Measurements from ENCODE around the gene DOCK10.

DOCK10 gene

DNA sequence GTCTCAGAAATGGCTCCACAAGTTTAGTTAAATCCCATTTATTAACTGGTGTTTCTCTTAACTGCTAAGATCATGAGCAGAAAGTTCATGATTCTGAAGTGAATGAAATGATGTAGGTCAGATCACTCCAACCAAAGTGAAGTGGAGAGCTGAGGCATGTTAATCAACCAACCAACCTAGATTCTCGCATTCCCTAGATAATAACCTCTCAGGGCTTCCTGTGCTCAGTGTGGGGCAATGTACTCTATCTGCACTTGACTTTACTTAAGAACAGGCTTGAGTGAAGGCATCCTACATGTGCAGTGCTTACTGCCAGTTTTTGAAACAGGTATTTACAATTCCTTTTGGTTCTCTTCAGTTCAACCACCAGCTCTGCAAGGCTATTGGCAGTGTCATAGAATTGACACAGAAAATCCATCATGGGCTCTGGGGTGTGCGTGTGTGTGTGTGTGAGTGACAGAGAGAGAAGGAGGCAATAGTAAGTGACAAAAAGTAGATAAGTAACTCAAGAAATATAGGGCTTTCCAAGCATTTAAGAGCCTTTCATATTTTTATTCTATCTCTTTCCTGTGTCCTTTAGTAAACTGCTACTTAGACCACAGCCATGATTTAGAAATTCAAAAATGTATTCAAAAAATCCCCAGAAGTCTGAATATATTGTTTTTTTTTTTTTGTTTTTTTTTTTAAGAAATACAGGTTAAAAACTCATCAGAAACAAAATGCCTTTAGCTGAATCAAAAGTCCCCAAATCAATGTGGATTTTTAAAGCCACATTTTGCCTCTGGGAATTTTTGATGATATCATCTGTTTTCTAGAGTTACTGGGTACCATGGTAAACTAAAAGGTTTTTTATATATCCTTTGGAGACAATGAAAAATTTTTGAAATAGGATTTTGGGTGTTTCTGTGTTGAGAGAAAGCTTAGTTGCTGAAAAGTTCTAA is 28.6 kb downstream of the DOCK10 start:
- Mint-ChIP-seq H3K4me3 (peak overlapping the region; percentile 3 to 22), H3K4me1 (peaks cover 36 to 67% of the 10 kb centered on the region in 2 donors), H3K36me3 (peaks cover 20 to 54% of the 10 kb centered on the region in 2 donors), H3K9me3 (no peaks in the 10 kb centered on the region), H3K27ac (peak overlapping the region; percentile 79), H3K27me3 (no peaks in the 10 kb centered on the region)
- ATAC-seq (replicated peaks) (peak; percentile 44 to 45), DNase-seq (no peak)

GRCh38 chr2:225011585-225011984 is 30.7 kb downstream of the DOCK10 start:
- Mint-ChIP-seq H3K27ac (peak overlapping the region; percentile 90), H3K4me3 (peak overlapping the region; percentile 31 to 47), H3K27me3 (no peaks in the 10 kb centered on the region), H3K9me3 (no peaks in the 10 kb centered on the region), H3K36me3 (peaks cover 27 to 57% of the 10 kb centered on the region in 2 donors), H3K4me1 (peaks cover 44 to 74% of the 10 kb centered on the region in 2 donors)
- ATAC-seq (replicated peaks), result no peak
- DNase-seq, result no peak

DNA sequence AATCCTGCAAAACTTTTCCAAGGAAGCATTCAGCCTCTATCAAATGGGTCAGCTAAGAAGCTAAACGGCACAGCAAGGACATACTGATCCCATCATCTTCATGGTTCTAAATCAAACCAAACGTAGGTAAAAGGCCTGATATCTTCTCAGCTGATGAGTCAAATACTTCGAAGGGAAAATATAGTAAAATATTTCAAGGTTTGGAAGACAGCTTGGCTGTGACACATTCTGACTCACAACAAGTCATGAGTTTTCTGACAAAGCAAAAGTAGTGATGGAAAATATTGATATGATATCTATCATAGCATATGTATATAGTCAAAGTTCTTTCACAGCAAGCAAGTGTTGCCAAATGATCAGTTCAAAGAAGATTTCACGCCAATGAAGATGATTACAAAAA is 31.5 kb downstream of the DOCK10 start:
- peak overlapping the region; percentile 90 for H3K27ac Mint-ChIP-seq
- no peaks in the 10 kb centered on the region for H3K27me3 Mint-ChIP-seq
- H3K36me3 Mint-ChIP-seq, result peaks cover 34 to 63% of the 10 kb centered on the region in 2 donors
- H3K9me3 Mint-ChIP-seq, result peaks cover 0 to 2% of the 10 kb centered on the region in 2 donors
- DNase-seq (no peak), ATAC-seq (replicated peaks) (peak in 1 of 2 donors; percentile 35)
- H3K4me3 Mint-ChIP-seq, result peak overlapping the region; percentile 46 to 47
- H3K4me1 Mint-ChIP-seq, result peaks cover 50 to 81% of the 10 kb centered on the region in 2 donors

- Mint-ChIP-seq H3K36me3 (peaks cover 38 to 60% of the 10 kb centered on the region in 2 donors), H3K9me3 (peaks cover 0 to 3% of the 10 kb centered on the region in 2 donors), H3K4me3 (peak overlapping the region; percentile 59 to 67), H3K4me1 (peaks cover 53 to 82% of the 10 kb centered on the region in 2 donors), H3K27ac (peak overlapping the region; percentile 90), H3K27me3 (no peaks in the 10 kb centered on the region)
- DNase-seq (no peak), ATAC-seq (replicated peaks) (no peak)
These were observed 32.5 kb downstream of the DOCK10 start for GRCh38 chr2:225009768-225010167.

- Mint-ChIP-seq H3K9me3 (peaks cover 0 to 3% of the 10 kb centered on the region in 2 donors), H3K27ac (peak overlapping the region; percentile 98), H3K36me3 (peaks cover 41 to 64% of the 10 kb centered on the region in 2 donors), H3K27me3 (no peaks in the 10 kb centered on the region), H3K4me3 (peak overlapping the region; percentile 70 to 71), H3K4me1 (peaks cover 55 to 88% of the 10 kb centered on the region in 2 donors)
- DNase-seq, result no peak
- ATAC-seq (replicated peaks), result peak; percentile 45 to 57
These were observed 33.3 kb downstream of the DOCK10 start for GRCh38 chr2:225008935-225009334.

GRCh38 chr2:225008179-225008856 is 34.0 kb downstream of the DOCK10 start:
- peaks cover 46 to 63% of the 10 kb centered on the region in 2 donors for H3K36me3 Mint-ChIP-seq
- peak; percentile 86 to 90 for ATAC-seq (replicated peaks)
- peak; percentile 15 for DNase-seq
- no peaks in the 10 kb centered on the region for H3K27me3 Mint-ChIP-seq
- peaks cover 0 to 3% of the 10 kb centered on the region in 2 donors for H3K9me3 Mint-ChIP-seq
- peak overlapping the region; percentile 98 for H3K27ac Mint-ChIP-seq
- peak overlapping the region; percentile 70 to 71 for H3K4me3 Mint-ChIP-seq
- peaks cover 55 to 88% of the 10 kb centered on the region in 2 donors for H3K4me1 Mint-ChIP-seq

- Mint-ChIP-seq H3K9me3 (peaks cover 0 to 3% of the 10 kb centered on the region in 2 donors), H3K27me3 (no peaks in the 10 kb centered on the region), H3K4me1 (peaks cover 63 to 97% of the 10 kb centered on the region in 2 donors), H3K4me3 (peak overlapping the region; percentile 5 to 49), H3K36me3 (peaks cover 55 to 68% of the 10 kb centered on the region in 2 donors), H3K27ac (peak overlapping the region; percentile 98)
- no peak for DNase-seq
- no peak for ATAC-seq (replicated peaks)
These were observed 35.5 kb downstream of the DOCK10 start for GRCh38 chr2:225006730-225007129.

DNA sequence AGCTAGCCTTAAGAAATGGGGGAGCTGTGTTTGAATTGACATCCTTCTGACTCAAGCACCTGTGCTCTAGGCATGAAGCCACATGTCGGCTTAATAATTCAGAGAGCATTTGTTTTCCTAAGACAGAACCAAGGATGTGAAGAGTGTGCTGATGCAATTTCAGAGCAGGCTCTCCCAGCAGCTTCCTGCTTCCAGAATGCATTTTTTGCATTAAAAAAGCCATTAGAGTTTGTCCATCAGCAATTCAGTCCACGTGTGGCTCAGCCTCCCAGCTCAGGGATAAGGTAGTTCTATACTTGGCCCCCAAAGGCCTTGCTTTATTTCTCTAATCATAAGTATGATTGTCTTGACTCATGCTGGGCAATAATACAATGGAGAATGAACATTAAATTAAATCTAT is 37.7 kb downstream of the DOCK10 start:
- Mint-ChIP-seq H3K9me3 (peaks cover 0 to 3% of the 10 kb centered on the region in 2 donors), H3K36me3 (peaks cover 50 to 67% of the 10 kb centered on the region in 2 donors), H3K27me3 (no peaks in the 10 kb centered on the region), H3K4me3 (no peak overlapping the region), H3K27ac (peak overlapping the region; percentile 91), H3K4me1 (peaks cover 54 to 91% of the 10 kb centered on the region in 2 donors)
- DNase-seq, result no peak
- no peak for ATAC-seq (replicated peaks)

DNA sequence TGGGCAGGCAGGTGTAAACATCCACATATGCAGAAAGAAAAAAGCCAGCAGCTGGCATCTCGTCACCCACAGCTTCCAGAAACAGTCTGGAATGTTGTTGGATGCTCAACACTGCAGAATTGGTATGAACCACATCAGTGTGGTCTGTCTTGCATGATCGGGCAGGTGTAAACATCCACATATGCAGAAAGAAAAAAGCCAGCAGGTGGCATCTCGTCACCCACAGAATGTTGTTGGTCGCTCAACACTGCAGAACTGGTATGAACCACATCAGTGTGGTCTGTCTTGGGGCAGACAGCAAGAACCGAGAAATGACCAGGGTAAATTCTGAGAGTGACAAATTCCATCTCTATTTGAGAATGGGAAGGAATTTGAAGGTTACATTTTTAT is 39.6 kb downstream of the DOCK10 start:
- Mint-ChIP-seq H3K36me3 (peaks cover 52 to 74% of the 10 kb centered on the region in 2 donors), H3K9me3 (peaks cover 0 to 3% of the 10 kb centered on the region in 2 donors), H3K27me3 (no peaks in the 10 kb centered on the region), H3K4me3 (peak overlapping the region; percentile 17 to 41), H3K4me1 (peaks cover 48 to 85% of the 10 kb centered on the region in 2 donors), H3K27ac (peak overlapping the region; percentile 88)
- ATAC-seq (replicated peaks) (peak; percentile 97), DNase-seq (peak; percentile 65)

GRCh38 chr2:225002039-225002655 is 40.1 kb downstream of the DOCK10 start:
- peak; percentile 51 to 63 for ATAC-seq (replicated peaks)
- Mint-ChIP-seq H3K4me3 (peak overlapping the region; percentile 17 to 41), H3K36me3 (peaks cover 53 to 74% of the 10 kb centered on the region in 2 donors), H3K27ac (peak overlapping the region; percentile 88), H3K9me3 (peaks cover 0 to 3% of the 10 kb centered on the region in 2 donors), H3K4me1 (peaks cover 48 to 85% of the 10 kb centered on the region in 2 donors), H3K27me3 (no peaks in the 10 kb centered on the region)
- DNase-seq, result peak; percentile 26

- DNase-seq (no peak), ATAC-seq (replicated peaks) (no peak)
- Mint-ChIP-seq H3K4me1 (peaks cover 47 to 85% of the 10 kb centered on the region in 2 donors), H3K4me3 (no peak overlapping the region), H3K27ac (no peak overlapping the region), H3K36me3 (peaks cover 41 to 81% of the 10 kb centered on the region in 2 donors), H3K9me3 (no peaks in the 10 kb centered on the region), H3K27me3 (no peaks in the 10 kb centered on the region)
These were observed 42.5 kb downstream of the DOCK10 start for GRCh38 chr2:224999754-225000153.

DNA sequence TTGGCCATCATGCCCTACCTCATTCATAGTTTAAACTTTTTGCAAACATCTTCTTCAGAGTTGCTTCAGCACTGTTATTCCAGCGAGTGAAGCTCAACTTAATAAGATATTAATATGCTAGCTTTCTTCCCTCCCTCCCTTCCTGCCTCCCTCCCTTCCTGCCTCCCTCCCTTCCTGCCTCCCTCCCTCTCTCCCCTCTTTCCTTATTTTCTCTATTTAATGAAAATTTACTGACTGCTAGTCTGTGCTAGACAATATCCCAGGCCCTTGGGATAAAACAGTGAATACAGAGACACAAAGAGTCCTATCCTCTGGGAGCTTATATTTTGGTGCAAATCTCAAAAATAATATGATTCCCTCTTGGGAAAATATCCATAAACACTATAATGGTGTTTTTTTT is 42.9 kb downstream of the DOCK10 start:
- no peak for DNase-seq
- H3K27ac Mint-ChIP-seq, result no peak overlapping the region

GRCh38 chr2:224997802-224998201 is 44.5 kb downstream of the DOCK10 start:
- no peak for ATAC-seq (replicated peaks)
- Mint-ChIP-seq H3K27me3 (no peaks in the 10 kb centered on the region), H3K27ac (peak overlapping the region; percentile 38), H3K9me3 (no peaks in the 10 kb centered on the region), H3K36me3 (peaks cover 45 to 86% of the 10 kb centered on the region in 2 donors), H3K4me1 (peaks cover 49 to 81% of the 10 kb centered on the region in 2 donors), H3K4me3 (no peak overlapping the region)
- DNase-seq, result no peak

More for the DNA sequence above, 42.9 kb downstream of the DOCK10 start:
- ATAC-seq (replicated peaks), result no peak
- Mint-ChIP-seq H3K27me3 (no peaks in the 10 kb centered on the region), H3K4me3 (no peak overlapping the region), H3K36me3 (peaks cover 45 to 85% of the 10 kb centered on the region in 2 donors), H3K9me3 (no peaks in the 10 kb centered on the region), H3K4me1 (peaks cover 51 to 85% of the 10 kb centered on the region in 2 donors)

DNA sequence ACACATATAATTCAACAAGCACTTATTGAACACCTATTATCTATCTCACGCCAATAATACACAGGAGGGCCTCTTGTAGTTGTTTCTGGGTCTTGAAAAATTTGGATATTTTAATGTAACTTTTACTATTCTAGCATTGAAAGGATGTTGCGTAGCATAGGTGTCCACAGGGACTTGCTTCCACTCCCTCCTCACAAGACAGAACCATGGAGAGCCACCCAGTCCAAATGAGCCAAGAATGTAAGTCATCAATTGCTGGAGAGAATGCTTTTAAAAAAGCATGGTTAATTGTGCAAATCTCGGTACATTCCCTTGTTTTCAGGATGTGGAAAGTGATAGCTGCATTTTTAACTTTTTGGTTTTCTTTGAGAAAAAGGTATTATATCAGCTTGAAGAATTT is 46.8 kb downstream of the DOCK10 start:
- DNase-seq, result no peak
- Mint-ChIP-seq H3K36me3 (peaks cover 49 to 88% of the 10 kb centered on the region in 2 donors), H3K27me3 (no peaks in the 10 kb centered on the region), H3K27ac (no peak overlapping the region), H3K4me3 (no peak overlapping the region), H3K4me1 (peaks cover 39 to 84% of the 10 kb centered on the region in 2 donors), H3K9me3 (no peaks in the 10 kb centered on the region)
- ATAC-seq (replicated peaks), result no peak

Measured in stimulated activated naive B cell treated with anti-CD40 and anti-IgM and Interleukin-4, amounts not matched to agents 10 μg/mL and 1 μg/mL and 100 μg/mL, for 72 hours (primary cell).